Adipocyte (in vitro differentiated cells): ENCODE results near the gene ZNF334.

ENCODE experiments used
- DNase-seq: peaks from one replicate; pipeline ENCODE4 v3.0.0-alpha.2; 2015; ENCODE audit warnings: low read depth
- H3K27me3 ChIP-seq: replicated peaks from 2 replicates; pipeline ENCODE4 v1.7.0; 2013; ENCODE audit warnings: mild to moderate bottlenecking, low read length, moderate library complexity; ENCODE audit not compliant: control insufficient read depth, insufficient read depth
- H3K36me3 ChIP-seq: 2 replicates; pipeline ENCODE4 v1.7.0; 2013; ENCODE audit warnings: low read length, mild to moderate bottlenecking, moderate library complexity; ENCODE audit not compliant: control insufficient read depth, insufficient read depth, severe bottlenecking
- H3K4me1 ChIP-seq: 2 replicates; pipeline ENCODE4 v1.7.0; 2013; ENCODE audit warnings: mild to moderate bottlenecking, low read length, moderate library complexity; ENCODE audit not compliant: control insufficient read depth, insufficient read depth
- H3K4me3 ChIP-seq: 2 replicates; pipeline ENCODE4 v1.7.0; 2013; ENCODE audit warnings: mild to moderate bottlenecking, low read length, moderate library complexity
- H3K9ac ChIP-seq: 2 replicates; pipeline ENCODE4 v1.7.0; 2013; ENCODE audit warnings: mild to moderate bottlenecking, low read length, moderate library complexity
- H3K9me3 ChIP-seq: 2 replicates; pipeline ENCODE4 v1.7.0; 2013; ENCODE audit warnings: mild to moderate bottlenecking, low read length, moderate library complexity; ENCODE audit not compliant: control insufficient read depth

The ZNF334 gene

DNA sequence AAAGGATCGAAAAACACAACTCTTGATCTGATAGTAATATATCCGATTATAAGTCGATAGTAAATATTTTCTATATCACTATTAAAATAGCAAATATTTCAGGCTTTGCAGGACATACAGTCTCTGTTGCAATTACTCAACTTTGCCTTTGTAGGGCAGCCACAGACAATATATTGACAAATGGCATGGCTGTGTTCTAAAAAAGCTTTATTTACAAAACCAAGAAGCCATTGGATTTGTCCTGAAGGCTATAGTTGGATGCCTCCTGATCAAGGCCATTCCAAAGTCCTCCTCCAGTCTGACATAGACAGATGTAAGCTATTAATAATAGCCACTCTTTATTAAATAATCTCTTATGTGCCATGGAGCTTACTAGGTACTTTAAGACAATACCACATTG, 31.2 kb upstream of the ZNF334 start:
- DNase-seq = peak; percentile 6
- Histone ChIP-seq H3K4me1 (peaks cover 10% of the 10 kb centered on the region), H3K9me3 (no peaks in the 10 kb centered on the region), H3K36me3 (no peaks in the 10 kb centered on the region), H3K9ac (no peak overlapping the region), H3K27me3 (peaks cover 31% of the 10 kb centered on the region), H3K4me3 (no peak overlapping the region)

DNA sequence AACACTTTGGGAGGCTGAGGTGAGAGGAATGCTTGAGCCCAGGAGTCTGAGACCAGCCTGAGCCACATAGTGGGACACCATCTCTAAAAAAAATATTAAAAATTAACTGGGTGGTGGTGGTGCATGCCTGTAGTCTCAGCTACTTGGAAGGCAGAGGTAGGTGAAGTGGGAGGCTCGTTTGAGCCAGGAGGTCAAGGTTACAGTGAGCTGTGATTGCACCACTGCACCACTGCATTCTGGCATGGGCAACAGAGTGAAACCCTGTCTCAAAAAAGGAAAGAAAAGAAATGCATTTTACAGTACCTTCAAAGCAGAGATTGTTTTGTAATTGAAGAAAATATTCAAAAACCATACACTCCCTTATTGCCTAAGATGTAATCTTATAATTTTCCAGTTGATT, 30.6 kb upstream of the ZNF334 start:
- H3K36me3 ChIP-seq = no peaks in the 10 kb centered on the region
- H3K9ac ChIP-seq = no peak overlapping the region
- H3K27me3 ChIP-seq = peaks cover 38% of the 10 kb centered on the region
- DNase-seq = no peak
- H3K9me3 ChIP-seq = no peaks in the 10 kb centered on the region
- H3K4me3 ChIP-seq = no peak overlapping the region
- peaks cover 10% of the 10 kb centered on the region for H3K4me1 ChIP-seq

DNA sequence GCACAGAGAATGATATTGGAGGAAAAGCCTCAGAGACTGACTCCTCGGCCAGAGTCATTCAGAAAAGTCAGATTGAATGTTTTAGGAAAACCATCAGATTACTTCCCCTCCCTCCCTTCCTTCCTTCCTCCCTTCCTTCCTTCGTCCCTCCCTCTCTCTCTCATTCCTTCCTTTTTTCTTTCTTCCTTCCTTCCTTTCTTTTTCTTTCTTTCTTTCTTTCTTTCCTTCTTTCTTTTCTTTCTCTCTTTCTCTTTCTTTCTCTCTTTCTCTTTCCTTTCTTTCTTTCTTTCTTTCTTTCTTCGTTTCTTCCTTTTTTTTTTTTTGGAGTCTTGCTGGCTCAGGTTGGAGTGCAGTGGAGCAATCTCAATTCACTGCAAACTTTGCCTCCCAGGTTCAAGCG, 29.7 kb upstream of the ZNF334 start:
- no peak for DNase-seq
- H3K36me3 ChIP-seq = no peaks in the 10 kb centered on the region
- no peak overlapping the region for H3K4me3 ChIP-seq
- no peaks in the 10 kb centered on the region for H3K9me3 ChIP-seq
- H3K4me1 ChIP-seq = peaks cover 10% of the 10 kb centered on the region
- H3K27me3 ChIP-seq = peaks cover 46% of the 10 kb centered on the region
- H3K9ac ChIP-seq = no peak overlapping the region

DNA sequence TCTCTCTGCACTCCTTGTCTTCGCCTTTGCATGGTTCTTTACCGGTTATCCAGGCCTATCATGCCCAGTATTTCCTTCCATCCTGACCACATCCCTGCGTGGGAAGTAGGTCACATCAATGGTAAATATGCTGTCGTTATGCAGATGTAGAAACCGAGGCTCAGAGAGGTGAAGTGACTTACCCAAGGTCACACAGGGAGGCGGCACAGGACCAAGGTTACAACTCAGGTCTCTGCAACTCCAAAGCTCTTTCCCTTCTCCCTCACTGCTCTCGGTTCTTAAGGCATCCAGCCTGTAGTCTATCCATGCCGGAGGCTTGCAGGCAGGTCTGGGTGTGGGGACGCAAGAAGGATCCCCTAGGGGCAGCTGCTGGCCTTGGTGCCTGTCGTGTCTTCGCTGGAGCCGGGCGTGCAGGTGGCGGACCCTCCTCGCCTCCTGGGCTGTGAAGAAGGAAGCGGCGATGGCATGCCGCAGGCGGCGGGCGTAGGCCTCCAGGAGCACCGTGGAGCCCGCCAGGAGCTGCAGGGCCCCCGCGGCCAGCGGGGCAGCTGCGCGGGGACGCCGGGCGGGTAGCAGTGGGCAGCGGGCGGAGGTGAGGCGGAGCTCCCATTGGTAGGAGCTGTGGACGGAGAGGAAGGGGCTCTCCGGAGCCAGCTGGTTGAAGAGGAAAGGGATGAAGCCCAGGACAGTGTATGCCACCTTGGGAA, 28.0 kb upstream of the ZNF334 start:
- Histone ChIP-seq H3K9ac (no peak overlapping the region), H3K9me3 (no peaks in the 10 kb centered on the region), H3K36me3 (no peaks in the 10 kb centered on the region), H3K4me1 (peaks cover 10% of the 10 kb centered on the region), H3K27me3 (peaks cover 56% of the 10 kb centered on the region), H3K4me3 (no peak overlapping the region)
- DNase-seq = no peak

DNA sequence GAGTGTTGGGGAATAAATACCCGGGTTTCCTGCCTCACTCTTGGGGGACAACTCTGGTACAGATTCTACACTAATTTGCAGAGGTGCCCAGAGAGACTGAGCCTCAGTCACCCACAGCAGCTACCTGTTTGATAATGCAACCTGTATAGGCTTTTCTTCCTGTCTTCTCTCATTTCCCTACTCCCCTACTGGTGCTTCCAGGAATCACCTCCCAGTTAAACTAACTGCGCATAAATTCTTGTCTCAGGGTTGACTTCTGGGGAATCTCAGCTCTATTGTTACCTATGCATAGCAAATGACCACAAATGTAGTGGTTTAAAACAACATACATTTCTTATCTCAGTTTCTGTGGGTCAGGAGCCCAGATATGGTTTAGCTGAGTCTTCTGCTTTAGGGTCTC, 25.8 kb upstream of the ZNF334 start:
- H3K36me3 ChIP-seq = no peaks in the 10 kb centered on the region
- no peak overlapping the region for H3K9ac ChIP-seq
- H3K9me3 ChIP-seq = no peaks in the 10 kb centered on the region
- peaks cover 1% of the 10 kb centered on the region for H3K4me1 ChIP-seq
- H3K27me3 ChIP-seq = peaks cover 61% of the 10 kb centered on the region
- H3K4me3 ChIP-seq = no peak overlapping the region
- DNase-seq = no peak

DNA sequence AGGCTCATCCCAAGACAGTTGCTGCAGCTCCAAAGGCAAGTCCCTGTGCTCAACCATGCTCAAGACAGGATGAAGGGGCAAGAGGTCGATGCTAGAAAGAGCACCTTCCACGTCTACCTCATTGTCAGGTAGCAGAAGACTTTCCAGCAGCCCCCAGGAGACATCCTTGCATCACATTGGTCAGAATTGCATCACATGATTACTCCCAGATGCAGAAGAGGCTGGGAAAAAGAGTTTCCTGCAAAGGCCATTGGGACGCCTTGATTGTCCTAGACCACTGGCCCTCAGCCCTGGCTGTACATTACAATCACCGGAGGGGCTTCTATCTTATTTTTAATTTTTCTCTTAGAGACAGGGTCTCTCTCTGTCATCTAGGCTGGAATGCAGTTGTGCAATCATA, 17.3 kb upstream of the ZNF334 start:
- Histone ChIP-seq H3K9me3 (no peaks in the 10 kb centered on the region), H3K4me3 (no peak overlapping the region), H3K9ac (no peak overlapping the region), H3K4me1 (no peaks in the 10 kb centered on the region), H3K36me3 (no peaks in the 10 kb centered on the region), H3K27me3 (peaks cover 24% of the 10 kb centered on the region)
- no peak for DNase-seq

DNA sequence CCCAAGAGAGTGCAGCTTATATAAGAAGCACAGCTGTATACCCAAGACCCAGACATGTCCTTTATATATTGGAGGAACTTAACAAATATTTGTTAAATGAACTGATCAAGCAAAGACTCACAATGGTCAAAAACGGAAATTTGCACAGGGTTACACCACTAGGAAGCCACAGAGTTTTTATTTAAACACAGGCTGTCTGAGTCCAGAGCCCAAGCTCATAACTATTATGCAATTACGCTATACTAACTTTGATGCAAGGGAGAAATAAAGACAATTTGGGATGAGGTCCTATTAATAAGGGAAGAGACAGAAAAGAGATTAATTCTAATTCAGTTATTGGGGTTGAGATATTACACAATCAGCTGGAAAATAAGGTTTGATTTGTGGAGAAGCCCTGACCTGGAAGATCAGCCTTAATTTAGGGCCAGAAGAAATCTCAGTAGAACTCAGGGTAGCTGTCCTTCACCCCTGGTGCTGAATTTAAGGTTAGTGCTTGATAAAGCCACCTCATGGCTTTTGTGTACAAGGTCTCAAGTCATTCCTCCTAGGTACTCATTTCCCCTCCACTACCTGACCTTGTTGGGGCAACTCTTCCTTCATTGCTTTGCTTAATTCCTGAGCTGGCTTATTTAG, 10.5 kb upstream of the ZNF334 start:
- Histone ChIP-seq H3K4me3 (no peak overlapping the region), H3K36me3 (no peaks in the 10 kb centered on the region), H3K9ac (no peak overlapping the region), H3K9me3 (no peaks in the 10 kb centered on the region), H3K4me1 (no peaks in the 10 kb centered on the region), H3K27me3 (peaks cover 29% of the 10 kb centered on the region)
- DNase-seq = peak; percentile 15

DNA sequence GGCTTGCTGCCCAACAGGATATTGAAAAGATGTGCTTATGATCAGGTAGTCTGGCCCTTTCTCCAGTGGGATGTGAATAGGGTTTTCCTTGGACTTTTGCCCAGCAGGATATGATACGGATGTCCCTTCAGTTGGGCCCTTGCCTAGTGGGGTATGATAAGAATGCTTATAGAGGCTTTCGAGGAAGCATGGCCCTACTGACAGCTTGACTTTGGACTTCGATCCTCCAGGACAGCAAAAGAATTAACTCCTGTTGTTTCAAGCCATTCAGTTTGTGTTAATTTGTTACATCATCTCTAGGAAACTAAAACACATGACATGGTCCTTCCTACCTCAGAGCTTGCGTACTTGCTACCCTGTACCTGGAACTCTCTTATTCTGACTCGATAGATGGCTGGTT, 9.7 kb upstream of the ZNF334 start:
- Histone ChIP-seq H3K9ac (no peak overlapping the region), H3K27me3 (peaks cover 24% of the 10 kb centered on the region), H3K9me3 (no peaks in the 10 kb centered on the region), H3K36me3 (no peaks in the 10 kb centered on the region), H3K4me1 (no peaks in the 10 kb centered on the region), H3K4me3 (no peak overlapping the region)
- no peak for DNase-seq

DNA sequence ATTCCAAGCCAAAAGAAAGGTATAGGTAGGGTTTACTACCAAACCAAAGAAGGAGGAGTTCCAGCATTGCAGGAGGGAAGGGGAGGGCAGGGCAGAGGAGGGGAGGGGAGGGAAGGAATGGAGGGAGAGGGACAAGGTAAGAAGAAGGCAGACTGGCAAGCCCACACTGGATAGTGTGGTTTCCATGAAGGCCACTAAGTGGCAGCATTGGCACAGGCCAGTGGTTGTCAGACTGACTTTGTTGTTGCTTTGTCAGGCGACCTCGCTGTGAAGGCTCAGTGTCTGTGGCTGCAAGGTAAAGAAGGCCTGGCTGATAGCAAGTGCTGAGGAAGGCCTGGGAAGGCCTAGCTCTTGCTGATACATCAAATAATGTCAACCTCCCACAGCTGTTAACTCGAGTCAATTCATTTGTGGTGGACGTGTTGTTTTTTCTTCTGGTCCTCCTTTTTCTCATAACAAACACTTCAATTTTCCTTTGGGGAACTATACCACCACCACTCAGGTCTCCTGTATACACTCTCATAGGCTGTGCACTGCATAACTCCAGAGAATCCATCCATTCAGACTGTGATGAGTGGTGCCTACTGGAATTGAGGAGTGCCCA, 7.7 kb upstream of the ZNF334 start:
- Histone ChIP-seq H3K4me3 (no peak overlapping the region), H3K9ac (no peak overlapping the region), H3K4me1 (no peaks in the 10 kb centered on the region), H3K9me3 (no peaks in the 10 kb centered on the region), H3K27me3 (peaks cover 21% of the 10 kb centered on the region), H3K36me3 (no peaks in the 10 kb centered on the region)
- peak; percentile 65 for DNase-seq

DNA sequence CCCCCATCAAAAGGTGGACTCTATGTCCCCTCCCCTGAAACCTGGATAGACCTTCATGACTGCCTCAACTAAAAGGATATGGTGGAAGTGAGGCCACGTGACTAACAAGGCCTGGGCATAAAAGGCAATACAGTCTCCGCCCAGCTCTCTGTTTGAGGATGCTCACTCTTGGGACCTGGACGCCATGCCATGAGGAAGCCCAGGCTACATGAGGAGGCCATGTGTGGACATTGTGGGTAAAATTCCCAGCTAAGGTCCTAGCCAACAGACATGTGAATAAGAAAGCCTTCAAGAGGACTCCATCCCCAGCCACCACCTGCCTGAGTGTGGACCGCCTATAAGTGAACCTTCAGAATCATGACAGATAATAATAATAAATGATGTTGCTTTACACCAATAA, 7.2 kb upstream of the ZNF334 start:
- Histone ChIP-seq H3K36me3 (no peaks in the 10 kb centered on the region), H3K9me3 (no peaks in the 10 kb centered on the region), H3K4me1 (no peaks in the 10 kb centered on the region), H3K4me3 (no peak overlapping the region), H3K27me3 (peaks cover 21% of the 10 kb centered on the region), H3K9ac (no peak overlapping the region)
- DNase-seq = no peak

DNA sequence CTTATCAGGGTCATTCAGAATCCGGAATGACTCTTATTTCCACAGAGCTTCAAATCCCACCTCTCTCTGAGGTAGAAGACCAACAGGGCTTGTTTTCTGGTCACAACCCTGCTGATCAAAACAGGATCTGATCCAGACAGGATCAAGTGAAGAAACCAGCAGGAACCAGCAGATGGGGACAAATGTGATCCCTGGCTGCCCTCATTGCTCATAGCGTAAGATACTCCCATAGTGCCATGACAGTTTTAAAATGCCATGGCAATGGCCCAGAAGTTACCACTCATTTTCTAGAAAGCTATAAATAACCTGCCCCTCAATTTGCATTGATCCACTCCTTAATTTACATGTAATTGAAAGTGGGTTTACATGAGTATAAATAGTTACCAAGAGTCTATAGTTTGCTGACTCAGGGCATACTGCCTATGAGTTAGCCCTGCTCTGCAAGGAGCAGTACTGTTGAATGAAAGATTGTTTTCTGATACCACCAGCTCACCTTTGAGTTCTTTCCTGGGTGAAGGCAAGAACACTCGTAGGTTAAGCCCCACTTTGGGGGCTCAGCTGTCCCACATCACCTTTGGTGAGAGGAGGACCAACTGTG, 6.2 kb upstream of the ZNF334 start:
- DNase-seq = no peak
- Histone ChIP-seq H3K9ac (no peak overlapping the region), H3K4me1 (no peaks in the 10 kb centered on the region), H3K27me3 (peaks cover 21% of the 10 kb centered on the region), H3K9me3 (no peaks in the 10 kb centered on the region), H3K4me3 (no peak overlapping the region), H3K36me3 (no peaks in the 10 kb centered on the region)
